ENCODE results near the gene FBXO10.

DNA sequence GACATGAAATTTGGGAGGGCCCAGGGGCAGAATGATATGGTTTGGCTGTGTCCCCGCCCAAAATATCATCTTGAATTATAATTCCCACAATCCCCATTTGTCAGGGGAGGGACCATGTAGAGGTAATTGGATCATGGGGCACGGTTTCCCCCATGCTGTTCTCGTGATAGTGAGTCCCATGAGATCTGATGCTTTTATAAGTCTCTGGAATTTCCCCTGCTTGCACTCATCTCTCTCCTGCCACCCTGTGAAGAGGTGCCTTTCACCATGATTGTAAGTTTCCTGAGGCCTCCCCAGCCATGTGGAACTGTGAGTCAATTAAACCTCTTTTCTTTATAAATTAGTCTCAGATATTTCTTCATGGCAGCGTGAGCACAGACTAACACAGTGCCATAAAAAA lies 11.3 kb downstream of the FBXO10 start:
- TF ChIP-seq, protein P1, sequence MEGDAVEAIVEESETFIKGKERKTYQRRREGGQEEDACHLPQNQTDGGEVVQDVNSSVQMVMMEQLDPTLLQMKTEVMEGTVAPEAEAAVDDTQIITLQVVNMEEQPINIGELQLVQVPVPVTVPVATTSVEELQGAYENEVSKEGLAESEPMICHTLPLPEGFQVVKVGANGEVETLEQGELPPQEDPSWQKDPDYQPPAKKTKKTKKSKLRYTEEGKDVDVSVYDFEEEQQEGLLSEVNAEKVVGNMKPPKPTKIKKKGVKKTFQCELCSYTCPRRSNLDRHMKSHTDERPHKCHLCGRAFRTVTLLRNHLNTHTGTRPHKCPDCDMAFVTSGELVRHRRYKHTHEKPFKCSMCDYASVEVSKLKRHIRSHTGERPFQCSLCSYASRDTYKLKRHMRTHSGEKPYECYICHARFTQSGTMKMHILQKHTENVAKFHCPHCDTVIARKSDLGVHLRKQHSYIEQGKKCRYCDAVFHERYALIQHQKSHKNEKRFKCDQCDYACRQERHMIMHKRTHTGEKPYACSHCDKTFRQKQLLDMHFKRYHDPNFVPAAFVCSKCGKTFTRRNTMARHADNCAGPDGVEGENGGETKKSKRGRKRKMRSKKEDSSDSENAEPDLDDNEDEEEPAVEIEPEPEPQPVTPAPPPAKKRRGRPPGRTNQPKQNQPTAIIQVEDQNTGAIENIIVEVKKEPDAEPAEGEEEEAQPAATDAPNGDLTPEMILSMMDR (IDR thresholded peaks at IDR 0.05; ENCODE audit: low read depth, low read length): no peak
- TF ChIP-seq POLR2A (IDR thresholded peaks at IDR 0.05; ENCODE audit: extremely low read depth, insufficient read length) (no peak), MYC (IDR thresholded peaks at IDR 0.05; ENCODE audit: low read depth, low read length) (no peak), MAX (IDR thresholded peaks at IDR 0.05; ENCODE audit: low read depth, low read length) (no peak)

All from NB4 (cell line).